Bone marrow (tissue), 2 donors: ENCODE data around the gene C3orf18.

Source experiments
- DNase-seq, 2 donors: peaks; one replicate each; lab custom pipeline; 2025; lab: John Stamatoyannopoulos, UW

The C3orf18 gene

GRCh38 chr3:50567386-50568167 lies at the start of gene C3orf18:
Gene C3orf18 (minus strand): TSS chr3:50567747. CDS start chr3:50565699, 2,048 bp downstream.
- DNase-seq: peak; percentile 69 to 87

GRCh38 chr3:50616770-50617095 lies 49.2 kb upstream of the C3orf18 start:
- DNase-seq: peak; percentile 87 to 91

- DNase-seq: peak; percentile 57 to 71
Measured at GRCh38 chr3:50616003-50616769, 48.6 kb upstream of the C3orf18 start.

GRCh38 chr3:50615190-50615589 lies 47.6 kb upstream of the C3orf18 start:
- no peak for DNase-seq

GRCh38 chr3:50612970-50613846 lies 45.7 kb upstream of the C3orf18 start:
- DNase-seq: no peak

- no peak for DNase-seq
Measured at GRCh38 chr3:50612234-50612882, 44.8 kb upstream of the C3orf18 start.

- DNase-seq: peak; percentile 97 to 98
Measured at GRCh38 chr3:50611464-50612233, 44.1 kb upstream of the C3orf18 start, which contains the start of gene CISH. Gene CISH (minus strand): TSS chr3:50611774. CDS start chr3:50611650, 124 bp downstream.

- no peak for DNase-seq
Measured at GRCh38 chr3:50610992-50611463, 43.5 kb upstream of the C3orf18 start.

GRCh38 chr3:50610181-50610971 lies 42.8 kb upstream of the C3orf18 start:
- no peak for DNase-seq

- no peak for DNase-seq
Measured at GRCh38 chr3:50609763-50610085, 42.2 kb upstream of the C3orf18 start.

- DNase-seq: no peak
Measured at GRCh38 chr3:50609071-50609762, 41.7 kb upstream of the C3orf18 start.

GRCh38 chr3:50608278-50608677 lies 40.7 kb upstream of the C3orf18 start:
- no peak for DNase-seq

GRCh38 chr3:50607271-50608091 lies 39.9 kb upstream of the C3orf18 start:
- DNase-seq: no peak

GRCh38 chr3:50606596-50606995 lies 39.0 kb upstream of the C3orf18 start:
- peak in 1 of 2 donors; percentile 39 for DNase-seq

GRCh38 chr3:50605901-50606326 lies 38.4 kb upstream of the C3orf18 start:
- no peak for DNase-seq

- DNase-seq: peak in 1 of 2 donors; percentile 53
Measured at GRCh38 chr3:50604628-50605588, 37.4 kb upstream of the C3orf18 start.

GRCh38 chr3:50604110-50604621 lies 36.6 kb upstream of the C3orf18 start:
- no peak for DNase-seq
